Measurements from ENCODE around the gene WDR72.

GRCh38 chr15:53506370-53506769 lies 253.1 kb downstream of the WDR72 start:
- TF ChIP-seq, protein P1, sequence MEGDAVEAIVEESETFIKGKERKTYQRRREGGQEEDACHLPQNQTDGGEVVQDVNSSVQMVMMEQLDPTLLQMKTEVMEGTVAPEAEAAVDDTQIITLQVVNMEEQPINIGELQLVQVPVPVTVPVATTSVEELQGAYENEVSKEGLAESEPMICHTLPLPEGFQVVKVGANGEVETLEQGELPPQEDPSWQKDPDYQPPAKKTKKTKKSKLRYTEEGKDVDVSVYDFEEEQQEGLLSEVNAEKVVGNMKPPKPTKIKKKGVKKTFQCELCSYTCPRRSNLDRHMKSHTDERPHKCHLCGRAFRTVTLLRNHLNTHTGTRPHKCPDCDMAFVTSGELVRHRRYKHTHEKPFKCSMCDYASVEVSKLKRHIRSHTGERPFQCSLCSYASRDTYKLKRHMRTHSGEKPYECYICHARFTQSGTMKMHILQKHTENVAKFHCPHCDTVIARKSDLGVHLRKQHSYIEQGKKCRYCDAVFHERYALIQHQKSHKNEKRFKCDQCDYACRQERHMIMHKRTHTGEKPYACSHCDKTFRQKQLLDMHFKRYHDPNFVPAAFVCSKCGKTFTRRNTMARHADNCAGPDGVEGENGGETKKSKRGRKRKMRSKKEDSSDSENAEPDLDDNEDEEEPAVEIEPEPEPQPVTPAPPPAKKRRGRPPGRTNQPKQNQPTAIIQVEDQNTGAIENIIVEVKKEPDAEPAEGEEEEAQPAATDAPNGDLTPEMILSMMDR (IDR thresholded peaks at IDR 0.05) = no peak
- TF ChIP-seq POLR2A (IDR thresholded peaks at IDR 0.05) (no peak), POLR2AphosphoS5 (IDR thresholded peaks at IDR 0.05) (no peak), EP300 (IDR thresholded peaks at IDR 0.05) (no peak)
